Measurements from ENCODE around the gene GPR39. TPM values are rescaled to one million over a fixed set of nuclear protein-coding genes. Genes with fewer than 3 reads are reported as not detected.
"Not testable (repeated sequence)": the region's sequence is repeated elsewhere in the genome, so short reads cannot be mapped to it uniquely, and the experiment has no call there.

GPR39 gene
- polyA plus RNA-seq (ENCODE audit: insufficient read length in 3 of 3), result 1 to 10 TPM; 3.7 to 4.8 (median 4.0) TPM

GRCh38 chr2:132416723-132417395 lies at the start of gene GPR39:
GPR39 (plus strand) TSS chr2:132416805.
- peak in 1 of 3 donors; percentile 20 for DNase-seq (ENCODE audit: low read depth in 3 of 3, low spot score in 2 of 3)

DNA sequence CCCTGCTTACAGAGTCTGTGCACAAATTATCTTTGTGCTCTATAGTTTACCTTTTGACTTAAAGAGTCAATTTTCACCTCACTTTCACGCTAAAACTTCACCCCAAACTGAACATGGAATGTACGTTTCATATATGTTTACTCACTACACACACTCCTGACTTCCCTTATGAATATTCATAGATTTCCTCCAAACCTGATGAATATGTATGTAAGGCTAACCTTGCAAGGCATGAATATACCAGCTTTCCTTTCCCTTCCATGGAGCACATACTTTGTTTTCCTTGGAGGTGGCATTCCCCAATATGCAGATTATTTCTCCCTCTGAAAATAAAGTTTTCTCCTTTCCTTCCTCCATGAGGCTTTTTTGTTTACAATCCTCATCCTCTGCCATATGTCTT lies 48.4 kb upstream of the GPR39 start:
- no peak for DNase-seq (ENCODE audit: low read depth in 3 of 3, low spot score in 2 of 3)

- DNase-seq (ENCODE audit: low read depth in 3 of 3, low spot score in 2 of 3), result no peak
These were observed 44.3 kb upstream of the GPR39 start for GRCh38 chr2:132372276-132372675.

DNA sequence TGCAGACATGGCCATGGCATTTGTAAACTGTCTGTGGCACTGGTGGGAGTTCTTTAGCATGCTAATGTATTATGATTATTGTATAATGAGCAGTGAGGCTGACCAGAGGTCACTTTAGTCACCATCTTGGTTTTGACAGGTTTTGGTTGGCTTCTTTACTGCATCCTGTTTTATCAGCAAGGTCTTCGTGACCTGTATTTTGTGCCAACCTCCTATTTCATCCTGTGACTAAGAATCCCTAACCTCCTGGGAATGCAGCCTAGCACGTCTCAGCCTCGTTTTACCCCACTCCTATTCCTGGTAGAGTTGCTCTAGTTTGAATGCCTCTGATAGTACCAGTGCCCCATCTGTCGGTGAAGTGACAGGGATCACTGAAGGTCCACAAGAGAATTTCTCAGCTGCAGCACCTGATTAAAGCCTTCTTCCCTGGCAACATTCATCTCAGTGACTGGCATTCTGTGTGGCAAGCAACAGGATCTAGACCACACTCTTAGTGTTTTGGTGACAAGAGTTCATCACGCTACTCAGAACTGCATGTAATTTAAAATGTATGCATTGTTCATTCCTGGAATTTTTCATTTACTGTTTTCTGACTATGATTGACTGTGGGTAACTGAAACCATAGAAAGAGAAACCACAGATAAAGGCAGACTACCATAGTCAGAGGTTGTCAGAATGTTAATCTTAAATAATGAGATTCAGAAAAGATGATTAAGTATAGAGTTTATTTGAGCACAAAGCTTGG lies 43.0 kb upstream of the GPR39 start:
- no peak for DNase-seq (ENCODE audit: low read depth in 3 of 3, low spot score in 2 of 3)

DNA sequence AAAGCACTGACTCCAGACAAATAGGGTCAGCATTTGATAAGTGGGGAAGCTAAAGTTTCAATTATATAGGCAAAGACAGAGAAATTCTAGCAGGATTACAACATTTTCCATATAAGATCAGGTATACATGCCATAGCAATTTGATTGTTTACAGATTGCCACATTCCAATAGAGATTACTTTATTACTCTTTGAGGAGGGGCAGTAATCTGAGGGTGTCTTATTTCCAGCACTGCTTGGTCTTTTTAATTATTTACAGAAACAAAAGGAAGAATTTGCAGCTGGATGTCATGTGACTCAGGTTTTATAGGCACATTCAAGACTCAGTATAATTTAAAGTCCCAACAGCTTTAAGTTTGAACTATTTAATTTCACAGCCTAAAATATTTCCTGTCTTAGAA lies 42.5 kb upstream of the GPR39 start:
- no peak for DNase-seq (ENCODE audit: low read depth in 3 of 3, low spot score in 2 of 3)

- no peak for DNase-seq (ENCODE audit: low read depth in 3 of 3, low spot score in 2 of 3)
These were observed 42.1 kb upstream of the GPR39 start for GRCh38 chr2:132374551-132374950.

GRCh38 chr2:132374961-132375360 lies 41.6 kb upstream of the GPR39 start:
- no peak for DNase-seq (ENCODE audit: low read depth in 3 of 3, low spot score in 2 of 3)

GRCh38 chr2:132381376-132381775 lies 35.2 kb upstream of the GPR39 start:
- DNase-seq (ENCODE audit: low read depth in 3 of 3, low spot score in 2 of 3), result no peak

GRCh38 chr2:132383956-132384355 lies 32.6 kb upstream of the GPR39 start:
- DNase-seq (ENCODE audit: low read depth in 3 of 3, low spot score in 2 of 3), result no peak

DNA sequence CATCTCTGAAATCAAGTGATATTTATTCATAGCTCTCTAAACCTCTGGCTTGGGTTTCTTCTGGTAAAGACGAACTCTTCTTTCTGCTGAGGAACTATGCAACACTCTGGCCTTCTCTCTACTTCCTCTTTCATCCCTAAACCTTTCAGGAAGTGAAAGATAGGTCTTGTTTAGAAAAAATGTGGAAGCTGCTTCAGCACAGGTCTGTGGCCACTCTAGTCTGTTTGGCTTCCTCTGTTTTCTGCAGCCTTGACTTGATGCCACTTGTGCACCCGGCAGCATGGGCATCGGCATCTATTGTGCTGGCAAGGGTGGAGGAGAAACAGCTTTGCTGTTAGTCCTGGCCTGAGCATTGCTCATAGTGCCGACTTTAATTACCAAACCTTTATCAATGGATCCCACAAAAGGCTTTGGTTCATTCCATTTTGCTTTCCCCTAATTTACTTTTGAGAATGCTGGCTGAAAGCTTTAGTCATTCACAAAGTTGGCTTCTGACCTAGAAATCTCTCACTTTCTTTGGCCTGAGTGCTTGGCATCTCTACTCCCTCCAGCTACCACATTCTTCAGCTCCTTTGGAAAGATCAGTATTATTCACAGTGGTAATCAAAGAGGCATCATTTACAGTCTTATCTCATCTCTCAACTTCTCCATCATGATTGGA lies 32.0 kb upstream of the GPR39 start:
- no peak for DNase-seq (ENCODE audit: low read depth in 3 of 3, low spot score in 2 of 3)

DNA sequence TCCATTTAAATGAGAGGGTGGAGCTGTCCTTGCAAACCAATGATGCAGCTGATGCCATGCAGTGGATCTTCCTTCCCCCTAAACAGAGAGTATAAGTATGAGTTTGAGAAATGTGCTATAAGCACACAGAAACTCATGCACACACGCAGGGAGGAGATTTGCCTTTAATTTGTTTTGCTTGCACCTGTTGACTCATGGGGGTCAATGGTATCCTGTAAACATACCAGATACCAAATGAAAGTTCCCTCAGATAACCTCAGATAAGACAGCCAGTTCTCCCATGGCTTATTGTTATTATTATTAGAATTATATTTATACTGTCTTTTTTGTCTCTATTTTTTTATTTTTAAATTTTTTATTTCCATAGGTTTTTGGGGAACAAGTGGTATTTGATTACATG lies 29.5 kb upstream of the GPR39 start:
- DNase-seq (ENCODE audit: low read depth in 3 of 3, low spot score in 2 of 3), result no peak

- DNase-seq (ENCODE audit: low read depth in 3 of 3, low spot score in 2 of 3), result no peak
These were observed 26.5 kb upstream of the GPR39 start for GRCh38 chr2:132390076-132390475.

- DNase-seq (ENCODE audit: low read depth in 3 of 3, low spot score in 2 of 3), result no peak
These were observed 25.2 kb upstream of the GPR39 start for GRCh38 chr2:132391378-132391777.

- DNase-seq (ENCODE audit: low read depth in 3 of 3, low spot score in 2 of 3), result peak in 2 of 3 donors; percentile 27 to 41
These were observed 24.4 kb upstream of the GPR39 start for GRCh38 chr2:132392221-132392620.

- no peak for DNase-seq (ENCODE audit: low read depth in 3 of 3, low spot score in 2 of 3)
These were observed 23.7 kb upstream of the GPR39 start for GRCh38 chr2:132392879-132393278.

DNA sequence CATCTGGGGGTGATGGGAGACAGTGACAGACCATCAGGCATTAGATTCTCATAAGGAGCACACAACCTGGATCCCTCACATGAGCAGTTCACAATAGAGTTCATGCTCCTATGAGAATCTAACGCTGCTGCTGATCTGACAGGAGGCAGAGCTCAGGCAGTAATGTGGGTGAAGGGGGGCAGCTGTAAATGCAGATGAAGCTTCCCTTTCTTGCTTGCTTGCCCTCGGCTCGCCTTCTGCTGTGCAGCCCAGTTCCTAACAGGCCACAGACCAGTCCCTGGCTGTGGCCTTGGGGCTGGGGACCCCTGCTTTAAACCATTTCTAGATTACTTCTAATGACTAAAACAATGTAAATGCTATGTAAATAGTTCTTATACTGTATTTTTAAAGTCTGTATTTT lies 19.6 kb upstream of the GPR39 start:
- not testable (repeated sequence) for DNase-seq (ENCODE audit: low read depth in 3 of 3, low spot score in 2 of 3)

- DNase-seq (ENCODE audit: low read depth in 3 of 3, low spot score in 2 of 3), result no peak
These were observed 16.3 kb upstream of the GPR39 start for GRCh38 chr2:132400169-132400900.

DNA sequence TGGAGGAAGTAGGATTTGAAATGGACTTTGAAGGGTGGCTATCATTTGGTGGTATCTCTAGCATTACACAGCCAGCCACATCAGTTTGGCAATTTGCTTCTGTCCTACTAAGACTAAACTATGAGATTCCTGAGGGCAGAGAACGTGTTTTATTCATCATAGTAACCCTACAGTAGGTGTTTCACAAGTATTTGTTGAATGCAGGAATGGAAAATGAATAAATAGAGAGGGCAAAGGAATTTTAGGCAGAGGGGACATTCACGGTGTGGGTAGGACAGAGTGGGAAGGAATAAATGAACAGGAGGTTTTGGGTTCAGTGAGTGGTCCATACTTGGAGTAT lies 15.7 kb upstream of the GPR39 start:
- no peak for DNase-seq (ENCODE audit: low read depth in 3 of 3, low spot score in 2 of 3)

DNA sequence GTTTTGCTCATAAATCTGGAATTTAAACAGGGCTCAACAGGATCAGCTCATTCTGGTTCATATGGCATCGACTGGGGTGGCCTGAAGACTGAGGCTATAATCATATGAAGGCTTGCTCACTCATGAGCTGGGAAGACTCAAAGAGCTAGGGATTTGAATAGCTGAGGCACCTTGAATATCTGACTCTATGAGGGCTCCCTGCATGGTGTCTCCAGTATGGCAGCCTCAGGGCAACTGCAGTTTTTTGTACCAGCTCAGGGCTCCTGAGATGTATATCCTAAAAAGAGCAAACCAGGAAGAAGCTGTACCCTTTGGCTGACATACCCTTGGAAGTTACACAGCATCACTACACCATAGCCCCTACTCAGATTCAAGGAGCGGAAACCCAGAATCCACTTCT lies 15.3 kb upstream of the GPR39 start:
- no peak for DNase-seq (ENCODE audit: low read depth in 3 of 3, low spot score in 2 of 3)

GRCh38 chr2:132403146-132403545 lies 13.5 kb upstream of the GPR39 start:
- DNase-seq (ENCODE audit: low read depth in 3 of 3, low spot score in 2 of 3), result no peak

GRCh38 chr2:132404056-132404455 lies 12.5 kb upstream of the GPR39 start:
- no peak for DNase-seq (ENCODE audit: low read depth in 3 of 3, low spot score in 2 of 3)
